ENCODE data around the gene NBPF11. TPM values are rescaled to one million over a fixed set of nuclear protein-coding genes. Genes with fewer than 3 reads are reported as not detected.
"Not testable (repeated sequence)": the region's sequence is repeated elsewhere in the genome, so short reads cannot be mapped to it uniquely, and the experiment has no call there.

The NBPF11 gene
- total RNA-seq, 1 donor from 2014 or later = 3.2 TPM

- intact Hi-C loops (cut with micrococcal nuclease); DNase-seq: not testable (repeated sequence)
- ATAC-seq = peak; percentile 80
Observed at GRCh38 chr1:148078090-148078489, 74.0 kb downstream of the NBPF11 start.

DNA sequence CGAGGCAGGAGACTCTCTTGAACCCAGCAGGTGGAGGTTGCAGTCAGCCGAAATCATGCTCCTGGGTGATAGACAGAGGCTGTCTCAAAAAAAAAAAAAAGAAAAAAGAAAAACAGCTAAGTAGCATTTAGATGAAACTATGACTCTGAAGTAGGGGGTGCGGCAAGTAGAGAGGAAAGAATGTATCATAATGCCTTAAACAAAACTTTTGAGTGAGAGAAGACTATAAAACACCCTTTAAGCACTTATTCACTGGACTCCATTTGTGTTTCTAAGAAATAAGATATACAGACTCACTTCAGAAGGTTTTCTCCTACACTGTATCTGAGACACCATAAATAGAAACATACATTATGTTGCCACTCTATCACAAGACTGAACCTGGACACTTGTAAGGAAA lies 74.6 kb downstream of the NBPF11 start:
- intact Hi-C loops (cut with micrococcal nuclease); ATAC-seq; DNase-seq: not testable (repeated sequence)

- ATAC-seq; DNase-seq; intact Hi-C loops (cut with micrococcal nuclease): not testable (repeated sequence)
Observed at GRCh38 chr1:148073392-148073791, 78.7 kb downstream of the NBPF11 start.

- intact Hi-C loops (cut with micrococcal nuclease); ATAC-seq; DNase-seq: not testable (repeated sequence)
Observed at GRCh38 chr1:148068606-148069005, 83.5 kb downstream of the NBPF11 start.

DNA sequence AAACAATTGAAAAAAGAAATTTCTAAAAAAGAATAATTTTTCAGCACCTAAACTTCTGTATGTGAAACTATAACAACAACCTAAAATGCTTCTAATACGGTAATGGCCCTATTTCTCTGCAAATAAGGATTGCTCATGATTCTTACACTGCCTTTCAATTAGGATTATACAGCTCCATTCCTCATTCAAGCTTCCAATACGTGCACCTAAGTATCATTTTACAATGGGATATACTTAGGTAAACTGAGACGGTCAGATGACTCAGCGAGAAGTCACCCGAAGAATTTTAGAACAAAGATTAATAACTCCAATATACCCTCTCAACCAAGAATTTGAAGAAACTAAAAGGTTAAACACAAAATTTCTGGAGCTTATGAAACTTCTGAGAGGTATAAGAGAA lies 83.9 kb downstream of the NBPF11 start:
- ATAC-seq; DNase-seq; intact Hi-C loops (cut with micrococcal nuclease): not testable (repeated sequence)

GRCh38 chr1:148060294-148060701 lies 91.8 kb downstream of the NBPF11 start:
- intact Hi-C loops (cut with micrococcal nuclease); DNase-seq: not testable (repeated sequence)
- ATAC-seq = peak; percentile 13

GRCh38 chr1:148057384-148057783 lies 94.7 kb downstream of the NBPF11 start:
- intact Hi-C loops (cut with micrococcal nuclease) = not testable (repeated sequence)

More at GRCh38 chr1:148057384-148057783, 94.7 kb downstream of the NBPF11 start:
- ATAC-seq, DNase-seq: not testable (repeated sequence)

Other genes starting within 250 kb of the NBPF11 start
- not detected for gene GJA8, start 249.5 kb downstream of the NBPF11 start, total RNA-seq
- 6.0 TPM for gene GPR89B, start 223.9 kb downstream of the NBPF11 start, total RNA-seq

All from left ventricle myocardium superior (tissue), 1 donor.